ENCODE measurements around the gene NFATC1.

Gene NFATC1

GRCh38 chr18:79405019-79405780 lies 9.5 kb downstream of the NFATC1 start:
- Histone ChIP-seq H3K4me3 (ENCODE audit: low read length) (no peak overlapping the region), H3K9me3 (ENCODE audit: control insufficient read depth, insufficient read depth, low read length) (no peaks in the 10 kb centered on the region), H3K27ac (ENCODE audit: low read length) (no peak overlapping the region), H3K27me3 (ENCODE audit: control insufficient read depth, insufficient read depth, low read length) (no peaks in the 10 kb centered on the region), H3K4me1 (ENCODE audit: control insufficient read depth, insufficient read depth, low read length) (peaks cover 3% of the 10 kb centered on the region; the same call in 1 of the 2 replicates), H3K36me3 (ENCODE audit: control insufficient read depth, insufficient read depth, low read length) (no peaks in the 10 kb centered on the region)
- DNase-seq (ENCODE audit: low read depth, low spot score): no peak
- no CpG with 5 or more reads among the region's 23 CpGs for WGBS (ENCODE audit: insufficient coverage, insufficient read length)

- no peaks in the 10 kb centered on the region for H3K9me3 ChIP-seq (ENCODE audit: control insufficient read depth, insufficient read depth, low read length)
- no peak overlapping the region for H3K27ac ChIP-seq (ENCODE audit: low read length)
- H3K4me1 ChIP-seq (ENCODE audit: control insufficient read depth, insufficient read depth, low read length): peaks cover 2% of the 10 kb centered on the region; the same call in 1 of the 2 replicates
- peaks cover 3% of the 10 kb centered on the region; the same call in 1 of the 2 replicates for H3K36me3 ChIP-seq (ENCODE audit: control insufficient read depth, insufficient read depth, low read length)
- H3K27me3 ChIP-seq (ENCODE audit: control insufficient read depth, insufficient read depth, low read length): no peaks in the 10 kb centered on the region
- no CpG with 5 or more reads among the region's 27 CpGs for WGBS (ENCODE audit: insufficient coverage, insufficient read length)
- H3K4me3 ChIP-seq (ENCODE audit: low read length): no peak overlapping the region
- no peak for DNase-seq (ENCODE audit: low read depth, low spot score)
Measured at GRCh38 chr18:79405781-79406575, 10.2 kb downstream of the NFATC1 start.

GRCh38 chr18:79406708-79407107 lies 11.0 kb downstream of the NFATC1 start:
- Histone ChIP-seq H3K27ac (ENCODE audit: low read length) (no peak overlapping the region), H3K27me3 (ENCODE audit: control insufficient read depth, insufficient read depth, low read length) (no peaks in the 10 kb centered on the region), H3K36me3 (ENCODE audit: control insufficient read depth, insufficient read depth, low read length) (peaks cover 3% of the 10 kb centered on the region; the same call in 1 of the 2 replicates), H3K4me1 (ENCODE audit: control insufficient read depth, insufficient read depth, low read length) (peaks cover 3% of the 10 kb centered on the region; the same call in 1 of the 2 replicates), H3K4me3 (ENCODE audit: low read length) (no peak overlapping the region), H3K9me3 (ENCODE audit: control insufficient read depth, insufficient read depth, low read length) (no peaks in the 10 kb centered on the region)
- DNase-seq (ENCODE audit: low read depth, low spot score): no peak
- no CpG with 5 or more reads among the region's 30 CpGs for WGBS (ENCODE audit: insufficient coverage, insufficient read length)

- 100% methylated on average over 3 of the region's 3 CpGs for WGBS (ENCODE audit: insufficient coverage, insufficient read length)
- H3K27me3 ChIP-seq (ENCODE audit: control insufficient read depth, insufficient read depth, low read length): no peaks in the 10 kb centered on the region
- H3K36me3 ChIP-seq (ENCODE audit: control insufficient read depth, insufficient read depth, low read length): peaks cover 3% of the 10 kb centered on the region; the same call in 1 of the 2 replicates
- no peak overlapping the region for H3K4me3 ChIP-seq (ENCODE audit: low read length)
- DNase-seq (ENCODE audit: low read depth, low spot score): no peak
- peaks cover 4% of the 10 kb centered on the region; the same call in 1 of the 2 replicates for H3K4me1 ChIP-seq (ENCODE audit: control insufficient read depth, insufficient read depth, low read length)
- H3K9me3 ChIP-seq (ENCODE audit: control insufficient read depth, insufficient read depth, low read length): no peaks in the 10 kb centered on the region
- H3K27ac ChIP-seq (ENCODE audit: low read length): no peak overlapping the region
Measured at GRCh38 chr18:79409313-79409712, 13.6 kb downstream of the NFATC1 start.

GRCh38 chr18:79410171-79410641 lies 14.5 kb downstream of the NFATC1 start:
- DNase-seq (ENCODE audit: low read depth, low spot score): no peak
- no CpG with 5 or more reads among the region's 30 CpGs for WGBS (ENCODE audit: insufficient coverage, insufficient read length)
- peaks cover 3% of the 10 kb centered on the region; the same call in 1 of the 2 replicates for H3K4me1 ChIP-seq (ENCODE audit: control insufficient read depth, insufficient read depth, low read length)
- no peaks in the 10 kb centered on the region for H3K9me3 ChIP-seq (ENCODE audit: control insufficient read depth, insufficient read depth, low read length)
- no peak overlapping the region for H3K4me3 ChIP-seq (ENCODE audit: low read length)
- no peaks in the 10 kb centered on the region for H3K27me3 ChIP-seq (ENCODE audit: control insufficient read depth, insufficient read depth, low read length)
- H3K36me3 ChIP-seq (ENCODE audit: control insufficient read depth, insufficient read depth, low read length): peaks cover 3% of the 10 kb centered on the region; the same call in 1 of the 2 replicates
- H3K27ac ChIP-seq (ENCODE audit: low read length): no peak overlapping the region

GRCh38 chr18:79410731-79411613 lies 15.2 kb downstream of the NFATC1 start:
- no peak for DNase-seq (ENCODE audit: low read depth, low spot score)
- peaks cover 3% of the 10 kb centered on the region; the same call in 1 of the 2 replicates for H3K36me3 ChIP-seq (ENCODE audit: control insufficient read depth, insufficient read depth, low read length)

GRCh38 chr18:79411614-79412526 lies 16.1 kb downstream of the NFATC1 start:
- H3K27ac ChIP-seq (ENCODE audit: low read length): no peak overlapping the region
- no peaks in the 10 kb centered on the region for H3K9me3 ChIP-seq (ENCODE audit: control insufficient read depth, insufficient read depth, low read length)
- H3K4me1 ChIP-seq (ENCODE audit: control insufficient read depth, insufficient read depth, low read length): peaks cover 3% of the 10 kb centered on the region; the same call in 1 of the 2 replicates
- DNase-seq (ENCODE audit: low read depth, low spot score): no peak
- WGBS (ENCODE audit: insufficient coverage, insufficient read length): no CpG with 5 or more reads among the region's 47 CpGs
- H3K36me3 ChIP-seq (ENCODE audit: control insufficient read depth, insufficient read depth, low read length): peaks cover 3% of the 10 kb centered on the region; the same call in 1 of the 2 replicates
- H3K4me3 ChIP-seq (ENCODE audit: low read length): no peak overlapping the region
- no peaks in the 10 kb centered on the region for H3K27me3 ChIP-seq (ENCODE audit: control insufficient read depth, insufficient read depth, low read length)

More at GRCh38 chr18:79410731-79411613, 15.2 kb downstream of the NFATC1 start:
- H3K9me3 ChIP-seq (ENCODE audit: control insufficient read depth, insufficient read depth, low read length): no peaks in the 10 kb centered on the region
- H3K27ac ChIP-seq (ENCODE audit: low read length): no peak overlapping the region
- H3K27me3 ChIP-seq (ENCODE audit: control insufficient read depth, insufficient read depth, low read length): no peaks in the 10 kb centered on the region
- no CpG with 5 or more reads among the region's 84 CpGs for WGBS (ENCODE audit: insufficient coverage, insufficient read length)
- no peak overlapping the region for H3K4me3 ChIP-seq (ENCODE audit: low read length)
- H3K4me1 ChIP-seq (ENCODE audit: control insufficient read depth, insufficient read depth, low read length): peaks cover 3% of the 10 kb centered on the region; the same call in 1 of the 2 replicates

- Histone ChIP-seq H3K9me3 (ENCODE audit: control insufficient read depth, insufficient read depth, low read length) (no peaks in the 10 kb centered on the region), H3K4me3 (ENCODE audit: low read length) (no peak overlapping the region), H3K36me3 (ENCODE audit: control insufficient read depth, insufficient read depth, low read length) (peaks cover 3% of the 10 kb centered on the region; the same call in 1 of the 2 replicates), H3K27me3 (ENCODE audit: control insufficient read depth, insufficient read depth, low read length) (no peaks in the 10 kb centered on the region), H3K4me1 (ENCODE audit: control insufficient read depth, insufficient read depth, low read length) (peaks cover 3% of the 10 kb centered on the region; the same call in 1 of the 2 replicates), H3K27ac (ENCODE audit: low read length) (no peak overlapping the region)
- no peak for DNase-seq (ENCODE audit: low read depth, low spot score)
- no CpG with 5 or more reads among the region's 16 CpGs for WGBS (ENCODE audit: insufficient coverage, insufficient read length)
Measured at GRCh38 chr18:79413025-79413424, 17.3 kb downstream of the NFATC1 start.

GRCh38 chr18:79413426-79413825 lies 17.7 kb downstream of the NFATC1 start:
- no CpG with 5 or more reads among the region's 16 CpGs for WGBS (ENCODE audit: insufficient coverage, insufficient read length)

More at GRCh38 chr18:79413426-79413825, 17.7 kb downstream of the NFATC1 start:
- Histone ChIP-seq H3K4me1 (ENCODE audit: control insufficient read depth, insufficient read depth, low read length) (peaks cover 3% of the 10 kb centered on the region; the same call in 1 of the 2 replicates), H3K27me3 (ENCODE audit: control insufficient read depth, insufficient read depth, low read length) (no peaks in the 10 kb centered on the region), H3K27ac (ENCODE audit: low read length) (no peak overlapping the region), H3K9me3 (ENCODE audit: control insufficient read depth, insufficient read depth, low read length) (no peaks in the 10 kb centered on the region), H3K36me3 (ENCODE audit: control insufficient read depth, insufficient read depth, low read length) (peaks cover 3% of the 10 kb centered on the region; the same call in 1 of the 2 replicates), H3K4me3 (ENCODE audit: low read length) (no peak overlapping the region)
- no peak for DNase-seq (ENCODE audit: low read depth, low spot score)
